HG03097 (cell line): ENCODE data around the gene MCHR1.
"Not testable (repeated sequence)": the region's sequence is repeated elsewhere in the genome, so short reads cannot be mapped to it uniquely, and the experiment has no call there.

Source experiments
- ATAC-seq: cut with Tn5 transposase; IDR thresholded peaks from one replicate; pipeline ENCODE4 v1.9.1; 2021; ENCODE audit not compliant: unreplicated experiment, low FRiP score

Gene MCHR1

GRCh38 chr22:40684728-40685127 lies 5.4 kb downstream of the MCHR1 start:
- no peak for ATAC-seq

GRCh38 chr22:40685406-40685805 lies 6.1 kb downstream of the MCHR1 start:
- no peak for ATAC-seq

- ATAC-seq: no peak
Measured at GRCh38 chr22:40687706-40688105, 8.4 kb downstream of the MCHR1 start.

GRCh38 chr22:40690370-40690769 lies 11.1 kb downstream of the MCHR1 start:
- no peak for ATAC-seq

GRCh38 chr22:40691532-40691931 lies 12.2 kb downstream of the MCHR1 start:
- no peak for ATAC-seq

GRCh38 chr22:40694411-40694810 lies 15.1 kb downstream of the MCHR1 start:
- ATAC-seq: no peak

GRCh38 chr22:40701274-40701673 lies 22.0 kb downstream of the MCHR1 start:
- no peak for ATAC-seq

- no peak for ATAC-seq
Measured at GRCh38 chr22:40703174-40703573, 23.9 kb downstream of the MCHR1 start.

GRCh38 chr22:40703736-40704135 lies 24.5 kb downstream of the MCHR1 start:
- ATAC-seq: no peak

- no peak for ATAC-seq
Measured at GRCh38 chr22:40705918-40706682, 26.8 kb downstream of the MCHR1 start.

GRCh38 chr22:40707154-40707553 lies 27.9 kb downstream of the MCHR1 start:
- no peak for ATAC-seq

- no peak for ATAC-seq
Measured at GRCh38 chr22:40708177-40708576, 28.9 kb downstream of the MCHR1 start.

- no peak for ATAC-seq
Measured at GRCh38 chr22:40709752-40710413, 30.6 kb downstream of the MCHR1 start.

GRCh38 chr22:40712311-40712710 lies 33.0 kb downstream of the MCHR1 start:
- no peak for ATAC-seq

GRCh38 chr22:40714499-40715337 lies 35.4 kb downstream of the MCHR1 start:
- no peak for ATAC-seq

- no peak for ATAC-seq
Measured at GRCh38 chr22:40716116-40716515, 36.8 kb downstream of the MCHR1 start.

GRCh38 chr22:40717657-40718056 lies 38.4 kb downstream of the MCHR1 start:
- not testable (repeated sequence) for ATAC-seq

- no peak for ATAC-seq
Measured at GRCh38 chr22:40718250-40719204, 39.2 kb downstream of the MCHR1 start.

GRCh38 chr22:40719599-40719998 lies 40.3 kb downstream of the MCHR1 start:
- ATAC-seq: no peak

- not testable (repeated sequence) for ATAC-seq
Measured at GRCh38 chr22:40720156-40720537, 40.9 kb downstream of the MCHR1 start.
